ENCODE measurements around the gene SH3RF3.

GRCh38 chr2:109447776-109448175 lies 318.8 kb downstream of the SH3RF3 start:
- TF ChIP-seq KDM2B (CRISPR knock-in tag; IDR thresholded peaks at IDR 0.05) (no peak), RB1 (IDR thresholded peaks at IDR 0.05; ENCODE audit: low read depth) (no peak), CBX1 (IDR thresholded peaks at IDR 0.05; ENCODE audit: low read depth) (no peak), ARID2 (IDR thresholded peaks at IDR 0.05) (no peak), ZNF274 (IDR thresholded peaks at IDR 0.05; ENCODE audit: borderline replicate concordance, low read depth, low read length) (no peak), CTCF (IDR thresholded peaks at IDR 0.05 in 2 of 3, conservative IDR thresholded peaks at IDR 0.05 in 1 of 3; ENCODE audit: insufficient read depth in 2 of 3, low read depth in 1 of 3, low read length in 3 of 3) (no peak), ZNF121 (CRISPR knock-in tag; conservative IDR thresholded peaks at IDR 0.05) (no peak), FOXK1 (CRISPR knock-in tag; IDR thresholded peaks at IDR 0.05; ENCODE audit: borderline replicate concordance) (no peak), CREBBP (IDR thresholded peaks at IDR 0.05; ENCODE audit: low read depth, low read length) (no peak)
- TF ChIP-seq, protein P1, sequence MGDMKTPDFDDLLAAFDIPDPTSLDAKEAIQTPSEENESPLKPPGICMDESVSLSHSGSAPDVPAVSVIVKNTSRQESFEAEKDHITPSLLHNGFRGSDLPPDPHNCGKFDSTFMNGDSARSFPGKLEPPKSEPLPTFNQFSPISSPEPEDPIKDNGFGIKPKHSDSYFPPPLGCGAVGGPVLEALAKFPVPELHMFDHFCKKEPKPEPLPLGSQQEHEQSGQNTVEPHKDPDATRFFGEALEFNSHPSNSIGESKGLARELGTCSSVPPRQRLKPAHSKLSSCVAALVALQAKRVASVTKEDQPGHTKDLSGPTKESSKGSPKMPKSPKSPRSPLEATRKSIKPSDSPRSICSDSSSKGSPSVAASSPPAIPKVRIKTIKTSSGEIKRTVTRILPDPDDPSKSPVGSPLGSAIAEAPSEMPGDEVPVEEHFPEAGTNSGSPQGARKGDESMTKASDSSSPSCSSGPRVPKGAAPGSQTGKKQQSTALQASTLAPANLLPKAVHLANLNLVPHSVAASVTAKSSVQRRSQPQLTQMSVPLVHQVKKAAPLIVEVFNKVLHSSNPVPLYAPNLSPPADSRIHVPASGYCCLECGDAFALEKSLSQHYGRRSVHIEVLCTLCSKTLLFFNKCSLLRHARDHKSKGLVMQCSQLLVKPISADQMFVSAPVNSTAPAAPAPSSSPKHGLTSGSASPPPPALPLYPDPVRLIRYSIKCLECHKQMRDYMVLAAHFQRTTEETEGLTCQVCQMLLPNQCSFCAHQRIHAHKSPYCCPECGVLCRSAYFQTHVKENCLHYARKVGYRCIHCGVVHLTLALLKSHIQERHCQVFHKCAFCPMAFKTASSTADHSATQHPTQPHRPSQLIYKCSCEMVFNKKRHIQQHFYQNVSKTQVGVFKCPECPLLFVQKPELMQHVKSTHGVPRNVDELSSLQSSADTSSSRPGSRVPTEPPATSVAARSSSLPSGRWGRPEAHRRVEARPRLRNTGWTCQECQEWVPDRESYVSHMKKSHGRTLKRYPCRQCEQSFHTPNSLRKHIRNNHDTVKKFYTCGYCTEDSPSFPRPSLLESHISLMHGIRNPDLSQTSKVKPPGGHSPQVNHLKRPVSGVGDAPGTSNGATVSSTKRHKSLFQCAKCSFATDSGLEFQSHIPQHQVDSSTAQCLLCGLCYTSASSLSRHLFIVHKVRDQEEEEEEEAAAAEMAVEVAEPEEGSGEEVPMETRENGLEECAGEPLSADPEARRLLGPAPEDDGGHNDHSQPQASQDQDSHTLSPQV (IDR thresholded peaks at IDR 0.05) = no peak
